Breast epithelium (tissue), 3 donors: Measurements from ENCODE around the gene BCL7A.

Source experiments
- POLR2A ChIP-seq: fragments of 450-650 bp; IDR thresholded peaks from one replicate; pipeline ENCODE4 v1.6.1; 2016; ENCODE audit warnings: antibody characterized with exemption, mild to moderate bottlenecking, moderate library complexity
- POLR2AphosphoS5 ChIP-seq, 3 donors: sonication (generic); formaldehyde crosslinking; IDR thresholded peaks; one replicate each; pipeline ENCODE4 v1.6.1; 2017; ENCODE audit warnings: antibody characterized with exemption in 3 of 3
- TF ChIP-seq, protein P1 (sequence below), 3 donors: fragments of 450-650 bp; IDR thresholded peaks; one replicate each; pipeline ENCODE4 v1.5.1; 2016 to 2017; ENCODE audit warnings: antibody characterized with exemption in 3 of 3, mild to moderate bottlenecking in 3 of 3, moderate library complexity in 3 of 3

DNA sequence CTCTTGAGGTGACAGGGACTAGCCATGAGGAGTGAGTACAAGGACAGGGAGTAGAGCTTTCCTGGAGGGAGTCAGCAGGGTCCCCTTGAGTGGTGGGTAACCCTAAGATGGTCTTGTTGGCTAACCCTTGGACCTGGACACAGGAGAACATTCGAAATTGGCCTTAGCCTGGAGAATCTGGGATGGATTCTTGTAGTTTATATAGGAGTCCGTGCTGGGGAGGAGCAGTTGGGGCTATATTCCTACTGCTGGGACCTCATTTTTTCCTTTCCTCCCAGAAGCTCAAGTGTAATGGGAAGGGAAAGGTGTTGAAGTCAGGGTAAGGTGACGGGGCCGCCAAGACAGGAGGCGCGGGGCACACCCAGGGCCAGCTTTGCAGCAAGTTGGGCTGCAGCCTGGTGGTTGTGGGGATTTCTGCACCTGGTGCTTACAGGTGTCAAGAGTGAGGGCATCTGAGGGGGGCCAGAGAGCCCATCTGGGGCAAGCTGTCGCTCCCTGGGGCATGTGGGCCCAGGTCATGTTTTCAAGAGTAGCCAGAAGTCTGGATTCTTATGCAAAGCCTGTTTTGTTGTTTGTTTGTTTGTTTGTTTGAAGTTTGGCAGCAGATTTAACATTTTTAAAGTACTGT is 5.1 kb downstream of the BCL7A start:
- TF ChIP-seq, protein P1, sequence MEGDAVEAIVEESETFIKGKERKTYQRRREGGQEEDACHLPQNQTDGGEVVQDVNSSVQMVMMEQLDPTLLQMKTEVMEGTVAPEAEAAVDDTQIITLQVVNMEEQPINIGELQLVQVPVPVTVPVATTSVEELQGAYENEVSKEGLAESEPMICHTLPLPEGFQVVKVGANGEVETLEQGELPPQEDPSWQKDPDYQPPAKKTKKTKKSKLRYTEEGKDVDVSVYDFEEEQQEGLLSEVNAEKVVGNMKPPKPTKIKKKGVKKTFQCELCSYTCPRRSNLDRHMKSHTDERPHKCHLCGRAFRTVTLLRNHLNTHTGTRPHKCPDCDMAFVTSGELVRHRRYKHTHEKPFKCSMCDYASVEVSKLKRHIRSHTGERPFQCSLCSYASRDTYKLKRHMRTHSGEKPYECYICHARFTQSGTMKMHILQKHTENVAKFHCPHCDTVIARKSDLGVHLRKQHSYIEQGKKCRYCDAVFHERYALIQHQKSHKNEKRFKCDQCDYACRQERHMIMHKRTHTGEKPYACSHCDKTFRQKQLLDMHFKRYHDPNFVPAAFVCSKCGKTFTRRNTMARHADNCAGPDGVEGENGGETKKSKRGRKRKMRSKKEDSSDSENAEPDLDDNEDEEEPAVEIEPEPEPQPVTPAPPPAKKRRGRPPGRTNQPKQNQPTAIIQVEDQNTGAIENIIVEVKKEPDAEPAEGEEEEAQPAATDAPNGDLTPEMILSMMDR (IDR thresholded peaks at IDR 0.05) = no peak
- TF ChIP-seq POLR2A = no peak
- no peak for TF ChIP-seq POLR2AphosphoS5 (IDR thresholded peaks at IDR 0.05)
